SK-N-MC (cell line): ENCODE measurements around the gene MCOLN3.
"Not testable (repeated sequence)": the region's sequence is repeated elsewhere in the genome, so short reads cannot be mapped to it uniquely, and the experiment has no call there.

ENCODE experiments used
- DNase-seq: peaks from one replicate; pipeline ENCODE4 v3.0.0-alpha.2; 2011; ENCODE audit warnings: low read depth, low spot score
- H3K27ac ChIP-seq: fragments of 200-600 bp; sonication (generic); 2 replicates; pipeline ENCODE4 v1.5.1; 2016; ENCODE audit warnings: mixed run types
- H3K36me3 ChIP-seq: fragments of 200-600 bp; sonication (generic); 2 replicates; pipeline ENCODE4 v1.6.1; 2017; ENCODE audit warnings: antibody characterized with exemption, low read length, mixed read lengths; ENCODE audit not compliant: insufficient read depth
- H3K4me3 ChIP-seq: fragments of 200-600 bp; sonication (generic); 2 replicates; pipeline ENCODE4 v1.5.1; 2016
- H3K9ac ChIP-seq: fragments of 200-600 bp; sonication (generic); 2 replicates; pipeline ENCODE4 v1.8.0; 2017; ENCODE audit warnings: mixed run types, mixed read lengths; ENCODE audit not compliant: insufficient read length
- H3K9me3 ChIP-seq: fragments of 200-600 bp; sonication (generic); 2 replicates; pipeline ENCODE4 v1.6.1; 2017; ENCODE audit warnings: low read depth, mild to moderate bottlenecking, antibody characterized with exemption, low read length, moderate library complexity, mixed read lengths
- EZH2 ChIP-seq: fragments of 200-600 bp; sonication (generic); IDR thresholded peaks from one replicate; pipeline ENCODE4 v1.6.1; 2017; ENCODE audit warnings: antibody characterized with exemption
- FOXP2 ChIP-seq: optimal IDR thresholded peaks from 2 replicates; pipeline ENCODE3; 2011; ENCODE audit warnings: mild to moderate bottlenecking, moderate library complexity; ENCODE audit not compliant: insufficient read depth; ENCODE audit errors: extremely low read length, control extremely low read depth
- POLR2AphosphoS5 ChIP-seq: IDR thresholded peaks from 2 replicates; pipeline ENCODE4 v1.6.1; 2012; ENCODE audit warnings: mild to moderate bottlenecking, low read depth, low read length, borderline replicate concordance

Gene MCOLN3

DNA sequence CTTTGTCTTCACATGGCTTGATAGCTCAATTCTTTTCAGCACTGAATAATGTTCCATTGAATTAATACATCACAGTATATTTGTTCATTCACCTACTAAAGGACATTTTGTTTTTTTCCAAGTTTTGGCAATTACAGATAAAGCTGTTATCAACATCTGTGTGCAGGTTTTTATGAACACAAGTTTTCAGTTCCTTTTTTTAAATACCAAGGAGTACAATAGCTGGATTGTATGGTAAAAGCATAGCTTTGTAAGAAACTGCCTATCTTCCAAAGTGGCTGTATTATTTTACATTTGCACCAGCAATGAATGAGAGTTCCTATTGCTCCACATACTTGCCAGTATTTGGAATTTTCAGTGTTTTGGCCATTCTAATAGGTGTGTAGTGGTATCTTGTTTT is 46.6 kb downstream of the MCOLN3 start:
- TF ChIP-seq POLR2AphosphoS5 (no peak), FOXP2 (no peak), EZH2 (no peak)
- Histone ChIP-seq H3K9me3 (no peaks in the 10 kb centered on the region), H3K9ac (no peak overlapping the region), H3K4me3 (no peak overlapping the region), H3K36me3 (no peaks in the 10 kb centered on the region), H3K27ac (no peak overlapping the region)
- DNase-seq = no peak

DNA sequence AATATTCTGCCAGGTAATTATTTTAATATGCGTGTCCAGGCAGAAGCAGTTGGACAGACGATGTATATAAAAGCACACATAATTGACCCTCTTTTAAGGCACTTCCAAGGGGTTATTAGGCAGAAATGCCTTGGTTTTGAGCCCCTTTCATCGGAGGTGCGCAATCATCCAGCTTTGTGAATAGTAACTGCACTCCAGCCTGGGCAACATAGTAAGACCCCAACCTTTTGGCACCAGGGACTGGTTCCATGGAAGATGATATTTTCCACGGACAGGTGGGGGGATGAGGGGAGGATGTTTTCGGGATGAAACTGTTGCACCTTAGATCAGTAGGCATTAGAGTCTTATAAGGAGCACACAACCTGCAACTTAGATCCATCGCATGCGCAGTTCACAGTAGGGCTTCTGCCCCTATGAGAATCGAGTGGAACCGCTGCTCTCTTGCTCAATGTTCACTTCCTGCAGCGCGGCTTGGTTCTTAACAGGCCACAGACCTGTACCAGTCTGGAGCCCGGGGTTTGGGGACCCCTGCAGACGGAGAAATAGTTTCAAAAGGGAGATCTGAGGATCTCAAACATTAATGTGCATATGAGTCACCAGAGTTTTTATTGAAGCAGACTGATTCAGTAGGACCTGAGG is 49.5 kb downstream of the MCOLN3 start:
- no peak for DNase-seq
- no peak for TF ChIP-seq POLR2AphosphoS5
- TF ChIP-seq EZH2 = no peak
- TF ChIP-seq FOXP2 = no peak
- no peaks in the 10 kb centered on the region for H3K36me3 ChIP-seq
- H3K4me3 ChIP-seq = peak overlapping the region; percentile 87
- no peak overlapping the region for H3K9ac ChIP-seq
- H3K9me3 ChIP-seq = no peaks in the 10 kb centered on the region
- no peak overlapping the region for H3K27ac ChIP-seq

DNA sequence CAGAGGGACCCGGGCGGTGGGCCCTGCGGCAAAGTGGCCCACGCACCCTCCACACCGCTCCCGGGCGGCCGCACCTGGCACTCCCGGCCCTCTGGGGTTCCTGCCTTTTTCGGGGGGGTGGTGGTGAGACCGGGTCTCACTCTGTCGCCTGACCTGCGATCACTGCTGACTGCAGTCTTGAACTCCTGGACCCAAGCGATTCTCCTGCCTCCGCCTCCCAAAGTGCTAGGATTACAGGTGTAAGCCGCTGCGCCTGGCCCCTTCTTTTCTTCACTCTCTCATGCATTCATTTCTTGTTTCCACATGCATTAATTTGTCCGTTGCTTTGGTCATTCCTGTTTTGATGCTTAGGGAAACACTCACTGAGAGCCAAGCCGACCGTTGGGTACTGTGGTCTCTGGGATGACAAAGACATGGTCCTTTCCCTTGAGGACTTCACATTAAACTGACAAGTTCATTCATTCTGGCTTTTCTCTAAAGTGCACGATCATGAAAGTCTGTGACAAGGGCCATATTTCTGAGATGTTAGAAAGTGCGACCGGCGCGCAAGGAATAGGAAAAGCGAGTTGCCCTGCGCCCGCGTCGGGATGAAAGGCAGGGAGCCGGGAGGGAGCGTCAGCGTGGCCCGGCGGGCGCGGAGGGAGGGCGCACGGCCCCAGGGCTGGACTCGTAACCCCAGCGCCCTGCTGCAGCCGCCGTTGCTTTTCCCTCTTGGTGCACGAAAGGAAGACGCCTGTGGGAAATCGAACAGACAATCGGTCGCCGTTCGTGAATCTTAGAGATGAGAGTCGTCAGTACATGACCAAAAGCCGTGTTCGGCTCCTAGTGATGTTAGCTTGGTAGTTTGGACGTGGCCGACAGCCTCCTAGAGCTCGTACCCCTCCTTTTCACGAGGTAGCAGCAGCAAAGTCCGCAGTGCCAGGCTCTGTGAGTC is 50.4 kb downstream of the MCOLN3 start:
- no peak for DNase-seq
- H3K9ac ChIP-seq = no peak overlapping the region
- H3K27ac ChIP-seq = no peak overlapping the region
- H3K9me3 ChIP-seq = no peaks in the 10 kb centered on the region
- TF ChIP-seq POLR2AphosphoS5 (no peak), EZH2 (peak; percentile 96), FOXP2 (no peak)
- H3K4me3 ChIP-seq = peak overlapping the region; percentile 87
- H3K36me3 ChIP-seq = no peaks in the 10 kb centered on the region

DNA sequence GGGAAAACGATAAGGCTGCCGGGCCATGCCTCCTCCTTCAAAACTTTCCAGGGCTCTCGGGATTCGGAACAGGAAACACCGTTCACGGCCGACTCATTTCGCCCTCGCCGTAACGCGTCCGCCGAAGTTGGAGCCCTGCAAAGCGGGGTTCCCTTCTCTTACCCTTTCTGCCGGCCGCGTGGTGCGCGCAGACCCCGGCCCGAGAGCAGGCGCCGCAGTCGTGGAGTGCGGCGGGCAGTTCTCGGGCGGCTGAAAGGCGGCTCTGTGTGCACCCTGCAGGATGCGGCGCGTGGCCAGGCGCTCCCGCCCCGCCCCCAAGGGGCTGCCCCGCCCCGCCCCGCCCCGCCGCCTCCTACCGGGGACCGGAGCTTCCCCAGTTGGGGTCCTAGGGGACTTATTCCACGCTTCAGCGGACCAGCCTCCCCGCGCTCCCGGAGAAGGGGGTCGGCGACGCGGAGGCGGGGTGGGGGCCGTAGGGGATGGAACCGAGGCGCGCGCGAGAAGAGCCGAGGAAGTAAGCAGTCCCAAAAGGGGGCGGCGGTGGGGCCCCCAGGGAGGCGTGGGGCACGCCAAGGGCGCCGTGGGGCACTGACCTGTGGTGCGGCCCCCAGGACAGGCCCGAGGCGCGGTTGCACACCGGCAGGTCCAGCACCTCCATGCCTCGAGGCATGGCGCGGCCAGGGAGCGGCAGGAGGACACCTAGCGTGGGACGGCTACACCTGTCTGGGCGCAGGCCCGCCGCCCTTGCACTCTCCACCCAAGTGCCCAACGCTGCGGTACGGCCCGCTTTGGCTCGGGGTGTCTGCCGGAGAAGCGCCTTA is 51.2 kb downstream of the MCOLN3 start, which contains the start of gene MCOLN2:
TSS of gene MCOLN2 (minus strand) at position 268 of the 821 bp plus-strand sequence. CDS start at position 27, 241 bp downstream.
- Histone ChIP-seq H3K9ac (no peak within 1 kb of the TSS), H3K27ac (no peak within 1 kb of the TSS), H3K36me3 (no peaks in the 10 kb centered on the region), H3K4me3 (peak within 1 kb of the TSS; percentile 87), H3K9me3 (no peaks in the 10 kb centered on the region)
- DNase-seq = no peak
- TF ChIP-seq EZH2 (no peak), FOXP2 (no peak), POLR2AphosphoS5 (peak; percentile 39; the same call in 1 of the 2 replicates)

DNA sequence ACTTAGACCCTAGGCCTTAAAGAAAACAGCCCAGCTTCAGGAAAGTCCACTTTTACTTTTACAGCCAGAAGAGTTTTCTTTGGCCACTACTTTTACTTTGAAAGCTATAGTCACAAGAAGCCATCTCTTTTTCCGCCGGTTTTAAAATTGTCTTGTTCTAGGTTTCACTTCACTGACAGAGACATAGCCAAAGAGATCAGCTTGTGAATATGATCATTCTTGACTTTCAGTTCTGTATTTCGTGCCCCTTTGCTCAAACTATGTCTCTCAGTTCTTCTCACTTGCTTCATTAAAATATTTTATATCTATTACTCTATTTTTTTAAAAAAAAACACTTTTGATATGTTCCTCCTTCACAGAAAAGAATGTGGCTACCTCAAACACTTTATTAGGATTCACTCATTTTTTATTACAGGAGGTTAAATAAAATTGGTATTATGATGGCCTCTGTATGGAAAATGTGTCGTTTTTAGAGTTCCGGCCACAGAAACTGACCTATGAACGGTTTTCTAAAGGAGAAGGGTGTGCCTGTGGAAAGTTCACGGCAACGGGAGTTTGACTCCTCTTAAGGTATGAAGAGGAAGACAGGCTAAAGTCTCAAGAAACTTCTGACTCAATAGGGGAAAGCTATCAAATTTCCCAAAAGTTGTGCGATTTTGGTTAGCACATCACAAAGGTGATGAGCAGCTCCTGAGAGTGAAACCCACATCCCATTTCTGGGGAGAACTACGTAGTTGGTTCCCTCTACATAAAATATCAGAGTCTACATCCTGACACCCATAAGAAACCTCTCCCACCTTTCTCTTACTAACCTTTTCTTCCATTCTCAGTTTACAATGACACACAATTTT is 52.6 kb downstream of the MCOLN3 start:
- Histone ChIP-seq H3K27ac (no peak overlapping the region), H3K9ac (no peak overlapping the region), H3K4me3 (no peak overlapping the region), H3K9me3 (no peaks in the 10 kb centered on the region), H3K36me3 (no peaks in the 10 kb centered on the region)
- TF ChIP-seq FOXP2 = no peak
- no peak for TF ChIP-seq EZH2
- no peak for TF ChIP-seq POLR2AphosphoS5
- no peak for DNase-seq

DNA sequence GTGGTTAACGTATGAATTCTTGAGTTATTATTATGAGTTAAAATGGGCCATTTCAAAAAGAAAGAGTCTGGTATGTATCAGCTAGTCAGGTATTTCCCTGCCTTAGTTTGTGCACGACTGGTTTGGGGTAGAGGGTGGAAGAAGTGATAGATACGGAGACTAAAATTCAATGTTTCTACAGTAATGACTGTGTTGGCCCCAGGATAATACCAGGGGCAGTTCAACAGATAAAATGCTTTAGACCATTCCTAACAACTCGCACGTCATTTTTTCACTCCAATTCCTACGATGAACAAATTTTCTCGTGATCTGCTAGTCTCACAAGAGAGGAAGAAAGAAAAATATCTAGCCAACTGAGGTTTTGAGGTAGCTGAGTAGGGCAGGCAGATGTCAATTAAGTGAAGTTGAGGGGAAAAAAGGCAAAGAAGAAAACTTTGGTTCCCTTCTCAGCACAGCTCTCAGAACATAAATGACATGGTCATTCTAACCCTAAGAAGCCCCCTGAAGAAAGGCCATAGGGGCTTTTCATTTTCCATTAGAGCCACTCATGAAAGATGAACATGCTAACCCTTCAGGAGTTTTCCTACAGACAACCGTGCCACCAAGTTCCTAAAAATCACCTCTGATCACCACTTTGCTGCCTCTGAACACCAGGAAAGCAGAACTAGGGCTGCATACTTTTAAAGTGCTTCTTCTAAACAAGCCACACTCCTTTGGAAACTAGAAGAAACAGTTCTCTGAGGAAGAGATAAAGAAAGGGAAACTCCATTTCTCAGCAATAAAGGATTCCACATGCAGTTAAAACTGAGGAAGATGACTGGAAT is 57.0 kb downstream of the MCOLN3 start:
- no peak for DNase-seq
- TF ChIP-seq POLR2AphosphoS5 = no peak
- no peak for TF ChIP-seq FOXP2
- no peak for TF ChIP-seq EZH2
- H3K4me3 ChIP-seq = no peak overlapping the region
- no peaks in the 10 kb centered on the region for H3K9me3 ChIP-seq
- no peak overlapping the region for H3K9ac ChIP-seq
- H3K36me3 ChIP-seq = no peaks in the 10 kb centered on the region
- H3K27ac ChIP-seq = no peak overlapping the region

- DNase-seq = no peak
- no peak for TF ChIP-seq POLR2AphosphoS5
- TF ChIP-seq EZH2 = no peak
- TF ChIP-seq FOXP2 = no peak
- H3K4me3 ChIP-seq = no peak overlapping the region
- H3K36me3 ChIP-seq = no peaks in the 10 kb centered on the region
- no peak overlapping the region for H3K9ac ChIP-seq
- no peaks in the 10 kb centered on the region for H3K9me3 ChIP-seq
- H3K27ac ChIP-seq = no peak overlapping the region
Observed at GRCh38 chr1:84988588-84988987, 59.7 kb downstream of the MCOLN3 start.

DNA sequence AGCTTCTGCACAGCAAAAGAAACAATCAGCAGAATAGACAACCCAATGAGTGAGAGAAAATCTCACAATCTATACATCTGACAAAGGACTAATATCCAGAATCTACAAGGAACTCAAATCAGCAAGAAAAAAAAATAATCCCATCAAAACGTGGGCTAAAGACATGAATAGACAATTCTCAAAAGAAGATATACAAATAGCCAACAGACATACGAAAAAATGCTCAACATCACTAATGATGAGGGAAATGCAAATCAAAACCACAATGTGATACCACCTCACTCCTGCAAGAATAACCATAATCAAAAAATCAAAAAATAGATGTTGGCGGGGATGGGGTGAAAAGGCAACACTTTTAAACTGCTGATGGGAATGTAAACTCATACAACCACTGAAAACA is 61.7 kb downstream of the MCOLN3 start:
- not testable (repeated sequence) for H3K36me3 ChIP-seq, H3K9ac ChIP-seq, H3K9me3 ChIP-seq, H3K4me3 ChIP-seq, H3K27ac ChIP-seq, DNase-seq
